Islet of Langerhans (tissue), 1 donor: ENCODE measurements around the gene BBS9.
"Not testable (repeated sequence)": the region's sequence is repeated elsewhere in the genome, so short reads cannot be mapped to it uniquely, and the experiment has no call there.

Experiments
- FAIRE-seq: peaks from one replicate; lab custom pipeline; 2011; peaks lifted over from hg19 to GRCh38; lab: Jason Lieb, UNC

BBS9 gene

DNA sequence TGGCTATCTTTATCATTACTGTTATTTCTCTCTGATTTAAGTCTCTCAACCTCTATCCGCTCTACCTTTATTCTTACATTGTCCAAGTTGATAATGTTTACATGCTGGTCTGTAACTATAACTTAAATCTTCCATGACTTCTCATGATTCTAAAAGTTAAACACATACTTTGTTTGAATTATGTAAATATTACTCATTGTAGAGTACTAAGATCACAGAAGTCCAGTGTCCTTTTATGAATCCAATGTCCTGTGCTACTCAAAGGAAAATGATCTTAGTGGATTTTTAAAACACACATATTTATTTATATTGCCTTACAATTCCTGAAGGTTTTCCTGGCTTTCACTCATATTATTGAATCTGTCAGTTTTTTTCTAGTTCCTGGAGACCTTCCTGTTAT, 70.9 kb downstream of the BBS9 start:
- no peak for FAIRE-seq

DNA sequence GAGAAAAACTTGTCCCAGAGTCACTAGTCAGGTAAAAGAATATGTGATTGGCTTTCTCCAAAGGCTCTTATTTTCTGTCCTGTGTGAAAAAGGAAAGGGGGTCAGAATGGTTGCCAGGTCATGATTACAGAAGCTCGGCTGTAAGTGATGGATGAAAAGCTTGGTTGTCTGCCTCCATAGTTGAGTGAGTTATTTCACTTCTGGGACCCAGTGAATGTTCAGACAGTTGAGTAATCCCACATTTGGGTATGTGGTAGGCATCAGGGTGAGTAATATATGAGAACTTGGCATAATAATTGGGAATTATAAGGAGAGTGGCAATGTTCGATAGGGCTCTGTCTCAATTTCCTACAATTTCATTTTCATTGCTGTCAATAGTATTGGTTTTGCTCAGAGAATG, 72.5 kb downstream of the BBS9 start:
- no peak for FAIRE-seq

DNA sequence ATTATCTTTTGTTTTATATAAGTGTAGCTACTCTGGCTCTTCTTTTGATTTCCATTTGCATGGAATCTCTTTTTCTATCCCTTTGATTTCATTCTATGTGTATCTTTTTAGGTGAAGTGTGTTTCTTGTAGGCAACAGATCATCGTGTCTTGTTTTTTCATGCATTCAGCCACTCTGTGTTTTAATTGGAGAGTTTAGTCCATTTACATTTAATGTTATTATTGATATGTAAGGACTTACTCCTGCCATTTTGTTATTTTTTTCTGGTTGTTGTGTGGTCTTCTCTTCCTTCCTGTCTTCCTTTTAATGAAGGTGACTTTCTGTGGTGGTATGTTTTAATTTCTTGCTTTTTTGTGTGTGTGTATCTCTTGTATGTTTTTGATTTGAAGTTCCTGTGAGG, 81.6 kb downstream of the BBS9 start:
- FAIRE-seq, result no peak

DNA sequence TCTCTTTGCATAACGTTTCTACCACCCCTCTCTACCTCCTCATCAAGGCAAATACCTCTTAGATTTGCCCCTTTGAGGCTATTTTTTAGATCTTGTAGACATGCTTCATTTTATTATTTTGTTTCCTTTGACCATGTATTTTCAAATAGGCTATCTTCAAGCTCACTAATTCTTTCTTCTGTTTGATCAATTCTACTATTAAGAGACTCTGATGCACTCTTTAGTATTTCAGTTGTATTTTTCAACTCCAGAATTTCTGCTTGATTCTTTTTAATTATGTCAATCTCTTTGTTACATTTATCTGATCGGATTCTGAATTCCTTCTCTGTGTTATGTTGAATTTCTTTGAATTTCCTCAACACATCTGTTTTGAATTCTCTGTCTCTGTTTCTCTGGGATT, 82.8 kb downstream of the BBS9 start:
- peak; percentile 13 for FAIRE-seq

DNA sequence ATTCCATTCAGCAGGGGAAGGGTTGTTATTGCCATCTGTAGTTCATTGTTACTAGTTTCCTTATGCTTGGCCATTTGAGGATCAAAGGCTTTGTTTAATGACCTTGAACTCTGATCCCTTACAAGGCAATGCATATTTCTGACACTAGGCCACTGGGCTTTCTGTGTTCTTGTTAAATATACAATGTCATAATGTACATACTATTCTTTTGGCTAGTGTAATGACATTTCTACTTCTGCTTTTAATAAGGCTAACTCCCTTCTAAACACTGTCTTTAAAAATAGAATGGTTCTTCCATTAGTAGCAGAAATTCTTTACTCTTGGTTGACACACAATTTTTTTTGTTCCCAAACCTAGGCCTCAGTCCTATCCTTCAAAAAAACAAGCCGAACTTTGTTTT, 86.6 kb downstream of the BBS9 start:
- FAIRE-seq, result no peak

DNA sequence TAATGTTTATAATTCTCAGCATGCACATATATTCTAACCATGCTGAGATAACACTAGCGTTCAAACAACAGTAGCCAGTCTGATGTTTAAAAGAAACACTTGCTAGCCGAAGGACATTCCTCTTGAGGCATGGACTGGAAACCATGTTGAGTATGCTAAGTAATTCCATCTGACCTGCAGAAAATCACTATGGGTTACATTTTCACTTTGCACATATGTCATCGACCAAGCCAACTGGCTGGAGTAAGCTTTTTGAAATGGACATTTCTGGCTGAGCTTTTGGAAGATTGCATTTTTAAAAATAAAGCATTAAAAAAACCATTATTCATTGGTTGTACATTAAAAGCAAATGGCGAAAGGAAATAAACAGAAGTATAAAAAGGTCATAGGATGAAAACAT, 88.2 kb downstream of the BBS9 start:
- no peak for FAIRE-seq

DNA sequence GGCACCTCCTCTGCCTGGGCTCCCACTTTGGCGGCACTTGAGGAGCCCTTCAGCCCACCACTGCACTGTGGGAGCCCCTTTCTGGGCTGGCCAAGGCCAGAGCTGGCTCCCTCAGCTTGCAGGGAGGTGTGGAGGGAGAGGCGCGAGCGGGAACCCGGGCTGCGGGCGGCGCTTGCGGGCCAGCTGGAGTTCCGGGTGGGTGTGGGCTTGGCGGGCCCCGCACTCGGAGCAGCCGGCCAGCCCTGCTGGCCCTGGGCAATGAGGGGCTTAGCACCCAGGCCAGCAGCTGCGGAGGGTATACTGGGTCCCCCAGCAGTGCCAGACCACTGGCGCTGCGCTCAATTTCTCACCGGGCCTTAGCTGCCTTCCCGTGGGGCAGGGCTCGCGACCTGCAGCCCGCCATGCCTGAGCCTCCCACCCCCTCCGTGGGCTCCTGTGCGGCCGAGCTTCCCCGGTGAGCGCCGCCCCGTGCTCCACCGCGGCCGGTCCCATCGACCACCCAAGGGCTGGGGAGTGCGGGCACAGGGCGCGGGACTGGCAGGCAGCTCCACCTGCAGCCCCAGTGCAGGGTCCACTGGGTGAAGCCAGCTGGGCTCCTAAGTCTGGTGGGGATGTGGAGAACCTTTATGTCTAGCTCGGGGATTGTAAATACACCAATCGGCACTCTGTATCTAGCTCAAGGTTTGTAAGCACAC, 89.6 kb downstream of the BBS9 start:
- FAIRE-seq, result not testable (repeated sequence)

DNA sequence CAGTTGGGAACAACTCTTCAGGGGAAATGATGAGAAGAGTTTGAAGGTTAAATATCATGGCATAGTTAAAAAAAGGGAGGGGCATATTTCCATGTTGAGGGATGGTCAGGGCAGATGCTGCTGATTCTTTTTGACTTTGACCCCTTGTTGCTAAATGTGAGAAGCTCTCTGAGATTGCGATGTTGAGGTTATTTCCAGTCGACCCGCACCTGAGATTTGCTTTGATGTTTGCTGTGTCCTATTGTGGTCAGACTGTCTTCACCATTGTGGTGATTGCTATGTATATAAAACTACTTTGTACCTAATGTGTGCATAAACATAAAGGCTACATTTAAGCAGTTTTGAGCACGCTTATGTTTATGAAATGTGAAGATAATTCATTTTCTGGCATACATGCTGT, 90.9 kb downstream of the BBS9 start:
- FAIRE-seq, result no peak

DNA sequence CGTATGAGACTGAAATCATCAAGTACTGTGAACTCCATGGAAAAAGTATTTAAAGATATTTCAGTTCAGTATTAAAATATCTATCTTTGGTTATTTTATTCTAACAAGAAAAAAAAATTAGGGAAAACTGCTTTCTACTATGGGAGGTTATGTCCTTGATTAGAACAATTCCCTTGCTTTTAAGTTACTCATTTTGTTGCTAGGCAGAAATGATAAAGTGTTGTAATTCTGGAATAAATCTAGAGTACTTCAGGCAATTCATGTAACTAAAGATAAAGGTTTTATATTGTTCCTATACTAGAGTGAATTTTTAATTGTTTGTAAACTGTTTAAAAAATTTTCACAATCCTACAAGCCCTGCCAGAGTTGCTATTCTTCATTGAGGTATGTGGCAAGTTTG, 92.0 kb downstream of the BBS9 start:
- no peak for FAIRE-seq

DNA sequence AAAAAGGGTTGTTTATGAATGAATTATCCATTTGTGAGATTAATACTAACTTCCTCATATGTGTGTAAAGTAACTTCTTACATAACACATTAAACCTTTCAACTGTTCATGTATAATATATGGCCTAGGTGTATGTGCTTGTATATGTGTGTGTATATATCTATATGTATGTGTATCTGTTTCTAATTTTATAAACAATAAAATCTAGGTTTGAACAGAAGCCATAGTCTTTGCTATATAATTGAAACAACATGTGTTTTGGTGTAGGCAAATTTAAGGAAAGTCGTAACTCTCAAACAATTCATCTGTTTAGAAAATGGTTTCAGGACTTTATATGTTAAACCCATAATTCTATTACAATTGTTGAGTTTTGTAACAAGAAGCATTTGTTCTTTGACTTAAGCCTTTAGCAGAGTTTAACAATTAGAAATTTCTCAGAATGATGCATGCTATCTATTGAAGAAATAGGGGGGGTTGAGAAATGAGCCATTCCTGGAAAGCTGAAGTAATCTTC, 103.3 kb downstream of the BBS9 start:
- FAIRE-seq, result peak; percentile 79

DNA sequence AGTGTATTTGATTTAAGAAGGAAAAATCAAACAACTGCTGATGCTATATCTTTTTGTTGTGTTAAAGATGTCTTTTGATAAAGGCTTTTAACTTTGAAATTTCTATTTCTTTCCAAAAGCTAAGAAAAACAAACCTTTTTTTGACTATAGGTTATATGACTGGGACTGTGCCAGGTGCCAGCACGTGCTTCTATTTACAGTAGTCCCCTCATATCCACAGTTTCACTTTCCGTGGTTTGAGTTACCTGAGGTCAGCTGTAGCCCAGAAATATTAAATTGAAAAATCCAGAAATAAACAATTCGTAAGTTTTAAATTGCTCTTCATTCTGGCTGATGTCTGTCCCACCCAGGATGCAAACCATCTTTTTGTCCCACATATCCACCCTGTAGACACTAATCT, 104.3 kb downstream of the BBS9 start:
- no peak for FAIRE-seq

DNA sequence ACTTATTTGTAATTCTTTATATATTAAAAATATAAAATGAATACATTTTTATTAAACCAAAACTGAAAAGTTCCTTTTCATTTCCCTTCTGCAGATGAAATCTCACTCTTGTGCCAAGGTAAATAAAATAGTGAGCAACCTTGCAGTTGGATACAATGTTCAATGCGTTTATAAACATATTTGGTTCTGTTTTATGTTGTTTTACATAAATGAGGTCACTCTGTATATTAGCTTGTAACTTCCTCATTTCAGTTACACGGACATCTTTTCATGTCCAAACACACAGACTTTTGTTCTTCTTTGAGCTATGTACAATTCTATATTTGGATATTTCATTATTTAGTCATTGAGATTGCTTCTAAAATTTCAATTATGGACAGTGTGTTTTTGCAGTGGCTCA, 107.7 kb downstream of the BBS9 start:
- FAIRE-seq, result no peak

DNA sequence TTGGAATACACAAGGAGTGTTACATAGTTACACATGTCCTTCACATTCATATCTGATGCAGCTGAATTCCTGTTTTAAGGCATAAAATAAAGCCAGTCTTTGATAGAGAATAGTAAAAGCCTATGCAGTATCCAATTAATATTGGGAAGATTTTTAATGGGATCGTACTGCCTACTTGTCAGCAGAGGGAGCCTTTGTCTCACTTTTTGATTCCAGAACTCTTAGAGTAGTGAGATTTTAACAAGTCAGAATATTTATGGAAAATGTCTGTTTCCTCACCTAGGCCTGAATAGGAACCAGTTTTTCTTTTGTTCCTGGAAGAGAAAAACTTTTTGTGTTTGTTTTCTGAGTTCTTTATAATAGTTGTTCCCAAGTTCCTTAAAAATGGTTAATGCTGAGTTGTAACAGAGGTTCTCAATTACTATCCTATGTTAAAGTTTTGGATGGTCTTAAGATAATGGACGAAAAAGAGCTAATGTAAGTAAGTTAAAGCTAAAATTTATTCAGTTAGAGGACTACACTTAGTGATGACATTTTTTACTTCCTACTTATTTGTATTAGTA, 114.0 kb downstream of the BBS9 start:
- FAIRE-seq, result peak; percentile 96

DNA sequence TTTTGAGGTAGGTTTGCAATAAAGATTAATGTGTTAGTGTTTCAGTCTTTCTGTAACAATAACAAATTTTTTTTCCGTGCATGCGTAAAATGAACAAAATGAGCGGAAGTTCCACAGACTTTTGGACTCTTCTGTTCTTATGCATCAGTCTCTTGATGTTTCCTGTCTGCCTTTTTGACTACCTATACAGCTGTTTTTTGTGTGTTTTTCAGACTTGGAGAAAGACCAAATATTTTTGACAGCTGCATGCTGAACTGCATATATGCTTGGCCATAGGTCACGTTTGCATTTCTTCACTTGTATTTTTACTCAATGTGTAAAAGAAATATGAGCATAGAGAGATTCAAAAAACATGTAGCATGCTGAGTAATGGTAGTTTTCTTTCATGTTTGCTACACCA, 119.3 kb downstream of the BBS9 start:
- no peak for FAIRE-seq

DNA sequence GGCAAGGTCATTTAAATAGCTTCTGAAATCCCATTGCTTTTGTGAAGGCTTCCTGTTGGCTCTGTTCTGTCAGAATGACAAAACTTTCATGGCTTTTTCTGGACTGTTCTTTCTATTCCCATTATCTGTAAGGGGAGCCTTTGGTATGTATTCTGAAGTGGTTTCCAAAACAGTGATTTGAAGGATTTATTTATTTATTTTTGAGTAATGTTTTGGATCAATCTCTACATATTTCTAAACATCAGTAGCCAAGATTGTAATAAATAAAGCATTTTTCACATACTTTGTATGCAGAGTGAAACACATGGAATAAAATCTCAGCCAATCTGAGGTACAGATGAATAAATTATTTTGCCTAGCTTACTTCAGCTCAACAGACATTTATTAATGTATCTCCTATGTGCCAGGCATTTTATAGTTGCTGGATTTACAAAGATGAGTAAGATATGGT, 121.1 kb downstream of the BBS9 start:
- no peak for FAIRE-seq

DNA sequence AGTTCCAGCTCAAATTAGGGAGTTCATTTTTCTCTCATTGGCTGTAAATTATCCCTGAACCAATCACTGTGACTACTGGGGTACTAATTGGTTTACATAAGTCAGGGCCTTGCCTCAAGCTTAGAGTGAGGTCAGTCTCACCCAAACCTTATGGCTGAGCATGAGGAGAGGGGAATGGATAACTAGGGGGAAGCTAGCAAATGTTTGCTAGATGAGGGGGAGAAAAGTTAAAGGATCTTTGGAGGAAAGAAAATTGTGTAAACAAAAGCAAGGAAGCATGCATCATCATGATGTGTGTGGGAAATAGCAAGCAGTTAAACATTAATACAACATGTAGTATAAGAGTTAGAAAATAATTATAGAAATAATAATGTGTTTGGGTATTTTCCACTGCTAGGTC, 121.9 kb downstream of the BBS9 start:
- FAIRE-seq, result no peak

DNA sequence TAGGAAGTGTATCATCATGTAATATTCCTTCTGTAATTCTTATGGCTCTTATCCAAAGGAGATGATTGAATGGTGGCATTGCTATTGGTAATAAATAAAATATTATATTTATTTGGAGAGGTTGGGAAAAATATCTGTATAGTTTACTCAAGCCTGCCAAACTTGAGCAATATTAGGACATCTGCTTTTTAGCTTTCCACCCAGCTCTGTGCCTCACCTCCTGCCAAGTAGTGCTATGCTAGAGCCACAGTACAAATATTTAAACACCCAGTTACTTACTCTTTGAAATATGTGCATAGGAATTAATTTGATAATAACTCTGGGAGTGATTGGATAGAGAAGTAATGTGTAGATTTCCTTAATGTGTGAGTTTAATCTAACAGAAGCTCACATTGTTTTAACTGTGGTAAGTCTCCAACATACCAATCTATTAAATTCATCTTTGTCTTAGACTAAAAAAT, 129.2 kb downstream of the BBS9 start:
- FAIRE-seq, result no peak

DNA sequence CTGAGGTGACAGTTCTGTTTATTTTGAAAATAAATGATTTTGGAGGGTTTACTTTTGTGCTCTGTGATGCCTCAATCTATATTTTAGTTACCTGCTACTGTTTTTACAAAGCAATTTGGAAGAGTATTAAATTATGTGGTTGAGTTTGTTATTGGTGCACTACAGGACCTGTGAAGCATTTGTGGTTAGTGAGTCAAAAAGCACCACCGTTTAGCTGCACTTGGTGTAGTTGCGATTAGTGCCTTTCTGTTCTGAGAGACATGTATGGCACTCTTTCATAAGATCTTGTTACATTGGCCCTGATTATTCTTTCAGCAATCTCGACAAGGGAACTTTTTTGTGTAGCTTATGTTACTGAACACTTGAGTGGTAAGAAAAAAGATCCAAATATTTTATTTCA, 132.2 kb downstream of the BBS9 start:
- FAIRE-seq, result no peak

DNA sequence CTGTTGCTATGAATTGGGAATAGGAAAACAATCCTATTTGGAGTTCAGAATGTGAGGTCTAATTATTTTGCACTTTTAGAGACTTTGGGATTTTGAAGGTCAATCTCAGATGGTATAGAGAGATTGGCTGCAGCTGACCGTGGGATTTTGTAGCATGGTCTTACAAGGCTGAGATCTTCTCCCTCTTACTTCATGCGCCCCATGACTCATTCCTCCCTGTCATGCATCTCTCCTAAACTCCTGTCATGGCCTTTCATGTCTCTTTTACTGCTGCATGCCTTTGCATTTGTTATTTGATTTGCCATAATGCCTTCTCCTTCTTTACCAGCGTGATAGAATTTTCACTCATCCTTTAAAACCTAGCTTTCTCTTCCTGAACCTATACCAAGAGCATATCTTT, 133.1 kb downstream of the BBS9 start:
- FAIRE-seq, result no peak

DNA sequence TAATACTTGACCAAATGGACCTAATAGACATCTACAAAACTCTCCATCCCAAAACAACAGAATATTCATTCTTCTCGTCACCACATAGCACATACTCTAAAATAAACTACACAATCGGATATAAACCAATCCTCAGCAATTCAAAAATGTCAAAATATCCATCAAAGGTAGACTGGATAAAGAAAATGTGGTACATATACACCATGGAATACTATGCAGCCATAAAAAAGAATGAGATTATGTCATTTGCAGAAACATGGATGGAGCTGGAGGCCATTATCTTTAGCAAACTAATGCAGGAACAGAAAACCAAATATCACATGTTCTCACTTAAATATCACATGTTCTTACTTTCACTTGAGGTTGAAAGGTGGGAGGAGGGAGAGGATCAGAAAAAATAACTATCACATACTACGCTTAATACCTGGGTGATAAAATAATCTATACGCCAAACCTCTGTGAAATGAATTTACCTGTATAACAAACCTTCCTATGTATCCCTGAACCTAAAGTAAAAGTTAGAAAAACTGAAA, 142.5 kb downstream of the BBS9 start:
- not testable (repeated sequence) for FAIRE-seq

DNA sequence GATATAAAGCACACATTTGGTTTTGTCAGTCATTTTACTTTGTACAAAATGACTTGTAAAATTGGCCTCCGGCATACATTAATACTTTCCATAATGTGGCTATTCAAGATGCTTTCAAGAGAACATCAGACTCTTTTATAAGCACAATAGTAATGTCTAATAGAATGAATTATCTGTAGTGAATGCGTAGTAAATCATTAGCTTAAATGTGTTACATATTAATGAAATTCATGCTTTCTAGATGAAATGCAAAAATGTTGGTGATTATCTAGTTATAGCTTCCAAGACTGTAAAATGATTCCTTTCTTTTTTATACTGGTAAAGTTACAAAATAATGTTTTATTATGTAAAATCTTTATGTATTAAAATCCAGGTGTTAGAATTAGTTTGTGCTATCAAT, 144.0 kb downstream of the BBS9 start:
- FAIRE-seq, result no peak

DNA sequence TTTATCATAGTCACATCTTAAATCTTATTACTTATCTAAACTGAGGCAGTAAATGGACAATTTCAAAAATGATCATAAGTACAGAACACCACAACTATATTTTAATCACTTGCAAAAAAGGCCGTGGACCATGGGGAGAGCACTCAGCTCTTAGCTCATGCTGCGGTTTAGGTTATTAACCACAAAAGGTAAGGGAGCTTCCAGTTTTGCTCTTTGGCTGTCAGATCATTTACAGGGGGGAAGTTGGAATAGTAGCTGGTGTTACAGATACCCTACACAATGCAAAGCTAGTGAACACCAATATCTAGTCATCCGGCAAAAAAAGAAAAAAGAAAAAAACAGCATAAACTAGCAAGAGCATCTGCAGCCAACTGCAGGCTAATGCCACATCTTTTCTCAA, 147.0 kb downstream of the BBS9 start:
- no peak for FAIRE-seq

DNA sequence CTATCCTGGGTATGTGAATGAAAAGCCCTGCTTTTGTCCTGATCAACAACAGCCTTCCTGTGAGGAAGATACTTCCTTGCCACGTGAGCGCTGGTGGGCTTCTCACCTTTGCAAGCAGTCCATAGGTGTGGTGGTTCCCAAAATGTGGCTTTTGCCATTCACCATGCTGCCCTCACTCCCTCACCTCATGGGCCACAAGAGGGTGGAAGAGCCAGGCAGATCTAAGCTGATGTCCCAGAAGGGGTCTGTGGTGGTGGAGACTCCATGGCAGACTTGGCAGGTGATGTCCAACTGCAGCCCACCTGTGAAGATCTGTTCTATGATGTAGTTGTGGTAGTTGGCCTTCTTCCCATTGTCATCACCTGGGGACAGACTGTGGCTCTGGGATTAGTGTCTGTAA, 147.4 kb downstream of the BBS9 start:
- no peak for FAIRE-seq

DNA sequence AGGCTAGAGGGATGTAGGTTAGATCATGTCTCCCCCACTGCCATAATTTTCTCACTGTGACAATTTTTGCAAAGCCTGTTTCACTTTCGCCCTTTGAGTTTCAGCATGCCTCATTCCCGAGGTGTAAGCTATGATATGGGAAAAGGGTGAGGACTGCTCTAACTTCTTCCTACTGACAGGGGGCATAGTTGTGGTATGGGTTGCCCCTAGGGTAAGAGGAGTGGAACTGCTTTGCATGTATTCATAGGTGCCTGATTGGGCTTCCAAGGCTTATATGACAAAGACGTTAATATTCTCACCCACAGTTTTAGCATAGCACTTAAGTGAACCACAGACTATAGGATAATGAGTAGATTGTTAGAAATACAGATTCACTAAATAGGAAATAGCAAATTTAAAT, 148.7 kb downstream of the BBS9 start:
- no peak for FAIRE-seq
